GM23248 (cell line): Measurements from ENCODE around the gene KIF6.

ENCODE experiments used
- EZH2 ChIP-seq: fragments of 200-600 bp; sonication (generic); IDR thresholded peaks from 2 replicates; pipeline ENCODE4 v1.6.1; 2018; ENCODE audit warnings: antibody characterized with exemption, mild to moderate bottlenecking; ENCODE audit not compliant: insufficient read depth, poor library complexity, severe bottlenecking
- EZH2phosphoT487 ChIP-seq: fragments of 200-600 bp; sonication (generic); IDR thresholded peaks from 2 replicates; pipeline ENCODE4 v1.6.1; 2018; ENCODE audit warnings: antibody characterized with exemption, moderate library complexity, mild to moderate bottlenecking, low read depth; ENCODE audit not compliant: insufficient read depth

- TF ChIP-seq EZH2phosphoT487 (no peak), EZH2 (no peak)
Measured at GRCh38 chr6:39319621-39320362, 405.4 kb downstream of the KIF6 start.
